ENCODE results near the gene KRT9. TPM values are rescaled to one million over a fixed set of nuclear protein-coding genes. Genes with fewer than 3 reads are reported as not detected.
"Not testable (repeated sequence)": the region's sequence is repeated elsewhere in the genome, so short reads cannot be mapped to it uniquely, and the experiment has no call there.

KRT9 gene
- total RNA-seq, 2 donors from 2014 or later: not detected

DNA sequence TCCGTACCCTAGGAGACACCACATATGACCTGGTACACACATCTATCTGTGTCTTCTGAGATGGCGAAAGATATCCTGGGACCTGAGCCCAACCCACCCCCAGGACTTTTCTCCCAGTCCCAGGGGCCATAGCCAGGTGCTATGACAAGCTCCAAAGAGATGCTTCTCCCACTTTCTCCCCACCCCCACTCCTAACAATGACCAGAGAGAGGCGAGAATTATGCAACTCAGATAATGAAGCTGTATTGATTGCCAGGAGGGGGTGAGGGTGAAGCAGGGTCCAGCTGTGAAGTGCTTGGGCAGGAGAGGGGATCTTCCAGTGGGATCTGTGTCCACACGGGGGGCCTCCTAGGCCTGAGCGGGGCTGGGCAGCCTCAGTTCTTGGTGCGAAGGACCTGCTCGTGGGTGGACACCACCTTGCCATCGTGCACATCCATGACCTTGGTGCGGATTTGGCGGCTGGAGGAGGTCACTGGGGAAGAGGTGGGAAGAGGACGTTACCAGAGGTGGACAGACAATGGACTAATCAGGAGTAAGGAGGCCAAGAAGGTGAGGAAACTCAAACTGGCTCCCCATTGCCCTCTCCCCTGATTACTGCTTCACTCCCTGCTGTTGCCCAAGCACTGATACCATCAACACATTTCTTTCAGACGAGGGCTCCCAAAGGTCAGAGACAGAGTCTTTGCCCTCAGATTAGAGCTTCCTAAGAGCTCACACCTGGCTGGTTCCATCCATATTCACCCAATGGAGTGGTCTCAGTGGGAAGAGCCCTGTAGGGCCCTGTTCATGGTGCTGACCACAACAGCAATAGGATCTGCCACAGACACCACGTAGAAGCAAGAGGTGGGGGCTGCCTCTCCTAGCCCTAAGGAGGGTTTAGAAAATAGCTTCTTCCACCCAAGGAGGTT, 10.5 kb upstream of the KRT9 start:
- DNase-seq; intact Hi-C loops (cut with DNase I): not testable (repeated sequence)
- ATAC-seq: peak in 1 of 2 donors; percentile 33

DNA sequence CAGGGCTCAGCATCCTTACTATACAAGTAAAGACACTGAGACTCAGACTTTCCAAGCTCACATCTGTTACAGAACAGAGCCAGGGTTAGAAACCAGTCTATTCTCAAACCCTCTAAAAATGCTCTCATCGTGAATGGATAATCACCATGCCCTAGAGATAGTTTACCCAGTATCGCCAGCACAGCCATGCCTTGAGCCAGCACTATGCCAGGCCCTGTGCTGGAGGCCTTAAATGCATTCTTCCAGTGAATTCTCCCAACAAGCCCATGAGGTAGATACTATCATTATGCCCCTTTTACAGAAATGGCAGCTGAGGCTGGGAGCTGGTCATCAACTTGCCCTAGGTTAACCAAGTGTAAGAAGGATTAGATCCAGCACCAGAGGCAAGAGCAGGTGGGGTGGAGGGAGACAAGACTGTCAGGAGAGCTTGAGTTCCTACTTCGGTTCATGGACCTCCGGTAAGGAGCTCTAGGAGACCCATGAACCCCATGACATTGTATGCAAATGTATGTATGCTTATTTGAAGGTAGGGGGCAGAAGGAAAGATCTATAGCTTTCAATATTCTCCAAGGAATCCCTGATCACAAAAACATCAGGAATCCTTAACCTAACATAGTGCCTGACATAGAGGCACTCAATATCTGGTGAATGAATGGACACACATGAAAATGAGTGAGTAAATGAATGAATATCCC, 9.7 kb upstream of the KRT9 start:
- ATAC-seq: no peak
- intact Hi-C loops (cut with DNase I): no loop called here
- DNase-seq: no peak

DNA sequence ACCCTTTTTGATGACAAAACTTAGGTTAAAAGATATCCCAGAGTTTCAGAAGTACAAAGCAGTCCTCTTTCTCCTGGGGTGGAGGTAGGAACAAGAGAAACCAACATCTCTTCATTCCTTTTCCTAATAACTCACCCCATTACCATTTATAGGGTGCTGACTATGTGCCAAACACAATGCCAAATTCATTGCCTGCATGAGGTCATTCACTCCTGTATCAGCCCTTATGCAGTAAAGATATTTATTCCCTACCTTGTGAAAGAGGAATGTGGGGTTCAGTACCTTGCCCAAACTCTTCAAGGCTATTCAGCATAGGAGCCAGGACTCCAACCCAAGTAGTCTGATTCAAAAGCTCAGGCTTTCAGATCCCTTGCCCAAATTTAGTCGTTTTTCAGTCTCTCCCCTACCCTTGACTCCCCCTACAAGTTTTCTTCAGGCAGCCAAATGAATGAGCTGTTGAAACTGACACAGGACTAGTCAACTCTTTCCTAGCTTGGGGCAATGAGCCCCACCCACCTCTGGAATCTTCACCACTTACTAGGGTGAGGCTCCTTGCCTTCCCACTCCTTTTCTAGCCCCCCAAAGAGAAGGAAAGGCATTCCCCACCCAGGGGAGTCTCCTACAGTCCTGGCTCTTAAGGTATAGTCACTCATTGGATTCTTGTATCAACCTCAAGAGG, 9.0 kb upstream of the KRT9 start:
- no peak for DNase-seq
- ATAC-seq: no peak
- intact Hi-C loops (cut with DNase I): no loop called here

DNA sequence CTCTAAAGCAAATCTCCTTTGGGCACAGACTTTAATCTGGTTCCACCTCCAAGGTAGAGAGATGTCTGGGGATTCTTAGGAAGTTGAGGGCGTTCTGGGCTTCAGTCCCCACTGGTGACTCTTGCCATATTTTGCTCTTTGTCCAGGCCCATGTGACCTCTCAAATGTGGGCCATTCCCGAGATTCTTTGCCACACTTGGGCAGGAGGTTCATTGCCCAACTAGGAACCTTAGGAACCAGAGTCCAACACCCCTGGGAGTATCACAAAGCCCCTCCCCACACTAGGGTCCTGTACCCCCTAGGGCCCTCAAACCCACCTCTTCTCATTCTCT, 8.4 kb upstream of the KRT9 start:
- ATAC-seq (no peak), DNase-seq (no peak)
- intact Hi-C loops (cut with DNase I): no loop called here

DNA sequence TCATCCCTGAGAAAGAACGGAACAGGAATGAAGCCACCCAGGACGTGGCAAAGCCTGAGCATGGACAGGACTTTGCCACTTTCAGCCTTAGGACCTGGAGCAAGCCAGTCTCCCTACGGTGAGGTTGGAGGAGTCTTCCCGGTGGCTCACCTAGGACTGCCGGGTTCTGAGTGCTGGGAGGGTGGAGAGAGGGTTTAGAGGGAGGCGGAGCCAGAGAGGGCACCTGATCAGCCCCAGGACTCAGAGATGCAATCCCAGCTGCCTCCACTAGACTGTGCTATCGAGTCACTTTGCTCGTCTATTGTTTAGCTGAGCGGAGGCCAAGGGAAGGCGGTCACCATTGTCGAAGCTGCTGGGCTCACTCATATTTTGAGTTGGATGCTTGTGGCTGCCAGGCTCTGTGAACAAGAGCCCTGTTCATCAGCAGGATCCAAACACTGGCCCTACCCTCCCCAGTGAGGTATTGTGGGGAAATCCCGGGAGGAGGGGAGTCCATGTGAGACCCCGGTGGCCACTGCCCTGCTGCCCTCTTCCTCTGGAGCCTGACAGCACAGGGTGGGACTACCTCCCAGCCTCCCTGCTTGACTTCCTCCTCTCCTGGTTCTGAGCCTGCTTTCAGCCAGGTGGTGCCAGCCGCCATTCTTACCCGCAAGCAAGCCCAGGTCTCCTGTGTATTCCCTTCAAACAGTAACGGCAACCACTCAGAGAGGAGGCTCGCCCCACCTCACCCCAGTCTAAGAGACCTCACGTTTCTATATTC, 7.8 kb upstream of the KRT9 start:
- DNase-seq (peak; percentile 71), ATAC-seq (peak; percentile 80 to 86)
- intact Hi-C loops (cut with DNase I): no loop called here

DNA sequence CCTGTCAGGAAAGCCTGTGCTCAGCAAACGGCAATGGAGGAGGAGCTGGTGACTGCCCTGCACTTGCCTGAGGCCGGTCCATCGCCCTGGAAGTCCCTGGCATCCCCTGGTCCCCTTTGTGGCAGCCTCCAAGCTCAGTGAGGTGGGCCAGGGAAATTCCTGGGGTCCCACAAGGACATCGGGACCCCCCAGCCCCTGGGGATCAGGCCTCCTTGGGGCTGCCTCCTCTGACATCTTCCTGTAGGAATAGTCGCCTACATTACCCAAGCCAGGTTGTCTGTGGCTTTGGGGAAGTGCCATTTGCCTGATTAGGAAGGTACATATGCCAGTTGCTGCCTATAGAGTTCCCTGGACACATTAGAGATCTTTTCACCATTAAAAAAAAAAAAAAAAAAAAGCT, 7.1 kb upstream of the KRT9 start:
- no peak for ATAC-seq
- intact Hi-C loops (cut with DNase I): no loop called here
- no peak for DNase-seq

DNA sequence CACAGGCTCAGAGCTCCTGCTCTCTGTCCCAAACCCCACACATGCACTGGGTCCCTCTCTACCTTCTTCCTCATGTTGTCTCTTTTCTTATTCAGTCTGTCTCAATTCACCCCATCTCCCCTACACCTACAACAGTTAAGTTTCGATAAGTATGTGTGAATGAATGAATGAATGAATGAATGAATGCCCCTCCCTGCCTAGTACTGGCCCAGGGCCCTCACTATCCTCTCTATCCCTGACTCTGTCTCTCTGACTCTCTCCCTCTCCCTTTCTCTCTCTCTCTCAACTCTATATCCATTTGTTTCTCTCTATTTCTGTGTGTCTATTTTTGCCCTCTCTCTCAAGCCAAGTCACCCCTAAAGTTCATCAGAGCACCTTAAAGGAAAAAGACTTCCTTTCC, 6.7 kb upstream of the KRT9 start:
- intact Hi-C loops (cut with DNase I): no loop called here
- DNase-seq (no peak), ATAC-seq (no peak)

DNA sequence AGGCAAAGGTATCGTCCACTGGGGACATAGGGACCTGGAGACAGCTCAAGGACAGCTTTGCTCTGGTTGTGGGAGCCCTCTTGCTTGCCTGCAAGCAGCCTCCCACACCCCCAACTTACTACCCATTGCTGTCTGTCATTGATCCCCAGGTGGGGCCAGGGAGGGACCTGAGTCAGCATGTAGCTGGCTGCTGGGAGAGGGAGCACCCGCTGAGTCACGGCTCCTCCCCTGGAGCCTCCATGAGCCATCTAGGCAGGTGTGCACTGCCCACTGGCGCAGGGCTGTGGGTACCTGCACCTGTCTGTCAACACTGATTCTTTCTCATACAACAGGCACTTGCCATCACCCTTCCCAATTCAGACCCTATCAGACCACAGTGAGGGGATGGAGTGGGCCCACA, 4.9 kb upstream of the KRT9 start:
- intact Hi-C loops (cut with DNase I); DNase-seq; ATAC-seq: not testable (repeated sequence)

DNA sequence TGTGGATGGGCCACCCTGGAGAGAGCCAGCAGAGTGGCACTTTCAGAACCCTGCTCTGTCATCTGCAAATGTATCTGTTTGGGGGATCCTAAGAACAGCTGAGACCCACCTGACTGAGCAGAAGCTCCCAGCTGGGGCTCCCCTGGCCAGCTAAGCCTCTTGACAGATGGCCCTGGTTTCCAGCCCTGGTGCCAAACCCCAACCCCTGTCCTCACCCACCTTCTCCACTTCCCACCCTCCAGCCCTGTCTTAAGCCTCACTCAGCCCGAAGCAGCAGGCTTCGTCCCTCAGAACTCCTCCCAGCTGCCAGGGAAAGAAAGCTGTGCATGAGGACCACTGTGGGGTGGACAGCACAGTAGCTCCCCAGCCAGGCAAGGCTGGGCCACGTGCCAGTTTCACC, 3.5 kb upstream of the KRT9 start:
- intact Hi-C loops (cut with DNase I): no loop called here
- ATAC-seq (no peak), DNase-seq (no peak)

DNA sequence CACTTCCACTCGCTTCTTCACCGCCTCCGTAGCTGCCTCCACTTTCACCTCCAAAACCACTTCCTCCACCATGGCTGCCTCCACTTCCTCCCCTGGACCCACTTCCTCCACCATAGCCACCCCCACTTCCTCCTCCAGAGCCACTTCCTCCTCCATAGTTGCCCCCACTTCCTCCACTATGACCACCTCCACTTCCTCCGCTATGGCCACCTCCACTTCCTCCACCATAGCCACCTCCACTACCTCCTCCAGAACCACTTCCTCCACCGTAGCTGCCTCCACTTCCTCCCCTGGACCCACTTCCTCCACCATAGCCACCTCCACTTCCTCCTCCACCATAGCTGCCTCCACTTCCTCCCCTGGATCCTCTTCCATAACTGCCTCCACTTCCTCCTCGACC, 4.5 kb downstream of the KRT9 start:
- DNase-seq (no peak), ATAC-seq (no peak)
- intact Hi-C loops (cut with DNase I): no loop called here

DNA sequence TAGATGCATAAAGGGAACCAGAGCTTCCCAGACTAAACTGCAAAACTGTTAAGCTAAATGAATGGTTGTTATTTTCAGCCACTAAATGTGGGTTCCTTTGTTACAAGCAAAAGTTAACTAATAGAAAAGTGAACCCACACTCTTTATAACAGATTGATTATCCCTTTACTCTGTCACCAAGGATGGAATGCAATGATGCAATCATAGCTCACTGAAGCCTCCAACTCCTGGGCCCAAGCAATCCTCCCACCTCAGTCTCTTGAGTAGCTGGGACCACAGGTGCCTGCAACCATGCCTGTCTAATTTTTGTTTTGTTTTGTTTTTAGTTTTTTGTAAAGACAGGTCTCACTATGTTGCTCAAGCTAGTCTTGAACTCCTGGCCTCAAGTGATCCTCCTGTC, 6.5 kb downstream of the KRT9 start:
- intact Hi-C loops (cut with DNase I): no loop called here
- ATAC-seq (no peak), DNase-seq (no peak)

DNA sequence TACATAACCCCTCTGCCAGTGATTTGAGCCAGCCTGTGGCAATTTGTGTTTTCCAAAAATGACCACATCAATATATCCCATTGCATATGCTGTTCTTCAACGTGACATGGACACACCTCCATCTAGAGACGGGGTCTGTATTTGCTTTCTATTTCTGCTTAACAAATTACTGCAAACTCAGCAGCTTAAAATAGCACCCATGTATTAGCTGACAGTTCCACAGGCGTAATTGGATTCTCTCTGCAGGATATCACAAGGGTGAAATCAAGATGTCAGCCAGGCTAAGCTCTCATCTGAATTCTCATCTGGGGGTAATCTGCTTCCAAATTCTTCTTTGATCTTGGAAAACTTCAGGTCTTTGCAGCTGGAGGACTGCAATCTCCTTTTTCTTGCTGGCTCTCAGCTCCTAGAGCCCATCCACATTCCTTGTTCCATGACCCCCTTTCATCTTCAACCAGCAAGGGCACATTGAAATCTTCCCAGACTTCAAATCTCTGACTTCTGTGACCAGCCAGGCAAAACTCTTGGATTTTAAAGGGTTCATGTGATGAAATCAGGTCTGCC, 8.2 kb downstream of the KRT9 start:
- intact Hi-C loops (cut with DNase I): no loop called here

DNA sequence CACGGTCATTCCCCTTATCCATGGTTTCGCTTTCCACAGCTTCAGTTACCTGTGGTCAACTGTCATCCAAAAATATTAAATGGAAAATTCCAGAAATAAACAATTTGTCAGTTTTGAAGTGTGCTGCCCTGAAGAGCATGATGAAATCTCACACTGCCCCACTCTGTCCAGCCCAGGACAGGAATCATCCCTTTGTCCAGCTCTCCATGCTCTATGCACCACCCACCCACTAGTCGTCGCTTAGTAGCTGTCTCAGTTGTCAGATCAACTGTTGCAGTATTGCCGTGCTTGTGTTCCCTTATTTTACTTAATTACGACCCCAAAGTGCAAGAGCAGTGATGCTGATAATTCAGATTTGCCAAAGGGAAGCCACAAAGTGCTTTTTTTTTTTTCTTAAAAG, 10.3 kb downstream of the KRT9 start:
- ATAC-seq (no peak), DNase-seq (no peak)
- intact Hi-C loops (cut with DNase I): no loop called here

More for the DNA sequence above, 8.2 kb downstream of the KRT9 start:
- ATAC-seq (no peak), DNase-seq (no peak)

DNA sequence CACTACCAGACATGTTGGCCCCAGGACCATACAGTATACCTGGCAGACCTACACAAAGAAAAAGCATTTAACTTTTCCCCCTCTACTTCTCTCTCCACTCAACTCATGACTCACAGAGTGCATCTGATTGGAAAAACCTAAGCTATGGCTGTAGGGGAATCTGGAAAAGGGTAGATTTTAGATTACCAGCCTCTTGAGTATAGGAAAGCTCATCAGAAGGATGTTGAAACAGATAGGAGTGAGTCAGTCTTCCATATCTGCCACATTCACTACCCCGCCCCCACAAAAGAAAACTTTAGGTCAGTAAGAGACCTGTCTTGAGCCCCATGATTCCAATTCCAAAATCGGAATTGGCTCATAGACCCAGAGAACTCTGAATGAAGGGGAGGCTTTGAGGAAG, 12.3 kb downstream of the KRT9 start:
- intact Hi-C loops (cut with DNase I): no loop called here
- peak in 1 of 2 donors; percentile 67 for ATAC-seq
- DNase-seq: no peak

DNA sequence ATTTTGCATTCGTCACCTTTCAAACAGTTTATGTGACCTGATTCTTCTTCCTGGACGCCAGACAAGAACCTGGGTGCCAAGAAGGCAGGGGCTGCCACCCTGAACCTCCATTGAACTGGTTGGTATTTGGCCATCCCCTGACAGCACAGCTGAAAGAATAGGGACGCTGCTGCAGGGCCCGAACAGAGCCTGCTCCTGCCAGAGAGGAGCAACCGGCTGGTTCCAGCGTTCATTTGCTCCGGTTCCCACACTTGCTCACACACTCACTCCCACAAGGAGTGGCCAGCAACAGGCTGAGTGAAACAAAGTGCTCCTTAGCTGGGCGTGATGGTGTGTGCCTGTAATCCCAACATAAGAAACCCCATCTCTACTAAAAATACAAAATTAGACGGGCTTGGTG, 14.9 kb downstream of the KRT9 start:
- DNase-seq (no peak), ATAC-seq (no peak)
- intact Hi-C loops (cut with DNase I): no loop called here

DNA sequence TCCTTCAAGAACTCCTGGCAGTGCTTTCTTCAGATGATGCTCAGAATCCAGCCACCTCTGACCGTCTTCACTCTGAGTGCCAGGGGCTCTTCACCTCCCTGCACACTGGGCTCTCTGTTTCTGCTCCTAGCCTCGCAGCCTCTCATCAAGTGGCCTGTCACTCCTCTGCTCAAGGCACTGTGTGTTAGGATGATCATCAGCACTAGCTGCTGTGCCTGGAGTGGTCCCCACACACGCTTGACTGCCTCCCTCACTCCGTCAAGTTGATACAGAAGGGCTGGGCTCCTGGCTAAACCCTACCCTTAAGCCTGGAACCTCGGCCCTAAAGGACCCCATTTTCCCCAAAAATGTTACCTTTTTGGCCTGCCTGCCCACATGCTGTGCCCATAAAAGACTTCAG, 15.6 kb downstream of the KRT9 start:
- intact Hi-C loops (cut with DNase I): no loop called here
- ATAC-seq: no peak
- DNase-seq: no peak

DNA sequence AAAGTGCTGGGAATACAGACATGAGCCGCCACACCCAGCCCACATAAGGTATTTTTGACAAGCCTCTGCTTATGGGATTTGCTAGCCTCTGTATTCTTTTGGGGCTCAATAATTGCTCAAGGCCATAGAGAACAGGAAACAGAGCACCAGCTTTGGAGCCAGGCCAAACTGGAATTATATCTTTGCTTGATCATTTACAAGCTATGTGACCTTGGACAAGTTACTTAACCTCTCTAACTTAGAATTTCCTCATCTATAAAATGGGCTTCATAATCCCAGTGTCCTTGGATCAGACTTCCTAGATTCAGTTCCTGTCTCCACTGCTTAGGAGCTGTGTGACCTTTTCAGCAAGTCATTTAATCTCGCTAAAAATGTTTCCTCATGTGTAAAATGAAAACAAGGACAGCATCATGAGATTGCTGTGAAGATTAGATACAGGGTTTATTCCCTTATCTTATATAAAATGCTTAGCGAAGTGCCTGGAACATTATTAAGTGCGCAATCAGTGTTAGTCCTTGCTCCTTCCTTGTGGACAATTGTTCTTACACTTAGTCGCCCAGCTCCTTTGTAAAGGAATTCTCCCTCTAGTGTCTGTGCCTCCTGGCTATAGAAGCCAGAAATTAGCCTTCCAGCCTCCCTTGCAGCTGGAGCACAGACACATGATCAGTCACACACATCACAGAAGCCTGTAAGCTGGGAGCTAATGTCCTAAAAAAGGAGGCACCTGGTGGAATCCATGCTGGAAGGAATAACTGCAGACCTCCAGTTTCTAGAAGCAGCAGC, 16.6 kb downstream of the KRT9 start:
- no peak for ATAC-seq
- no peak for DNase-seq
- intact Hi-C loops (cut with DNase I): no loop called here

DNA sequence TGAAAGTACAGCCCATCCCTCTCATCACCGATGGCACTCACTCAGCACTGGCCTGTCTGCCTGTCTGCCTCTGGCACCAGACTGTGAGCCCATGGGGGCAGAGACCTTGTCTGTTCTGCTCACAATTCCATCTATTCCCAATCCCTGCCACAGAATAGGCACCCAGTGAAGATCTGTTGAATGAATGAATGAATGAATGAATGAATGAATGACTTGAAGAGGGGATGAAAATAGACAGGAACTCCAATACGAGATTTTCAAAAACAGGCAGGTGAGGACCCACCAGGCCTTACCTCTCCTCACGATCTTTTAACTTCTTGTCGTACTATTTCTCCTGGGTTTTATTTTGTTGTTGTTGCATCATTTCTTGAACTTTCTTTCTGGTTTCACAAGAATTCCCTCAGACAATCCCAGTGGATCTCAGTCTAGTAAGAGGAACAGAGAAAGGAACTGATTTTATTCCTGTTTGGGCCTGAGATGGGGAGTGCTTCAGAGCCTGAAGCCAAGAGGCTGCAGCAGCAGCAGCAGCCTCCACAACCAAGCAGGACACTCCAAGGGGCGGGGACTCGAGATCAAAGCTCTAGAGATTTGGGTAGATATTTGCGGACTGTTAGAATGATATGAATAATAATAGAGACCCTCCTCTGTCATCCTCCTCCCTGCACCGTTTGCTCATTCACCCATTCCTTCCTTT, 17.7 kb downstream of the KRT9 start:
- intact Hi-C loops (cut with DNase I): loop anchor here in 1 of 2 donors (5.0 kb wide), 2 partner anchors 93 to 108 kb away; no protein-coding TSS in a partner anchor
- ATAC-seq (peak in 1 of 2 donors; percentile 50), DNase-seq (no peak)

All from left cardiac atrium (tissue), 4 donors.